ENCODE measurements around the gene MATN1.

Gene MATN1

GRCh38 chr1:30735124-30735523 lies 11.7 kb upstream of the MATN1 start:
- Histone ChIP-seq H3K36me3 (ENCODE audit: control insufficient read depth, insufficient read depth, low read length) (no peaks in the 10 kb centered on the region), H3K27me3 (ENCODE audit: control insufficient read depth, insufficient read depth, low read length) (no peaks in the 10 kb centered on the region), H3K9me3 (ENCODE audit: control insufficient read depth, insufficient read depth, low read depth, low read length) (no peaks in the 10 kb centered on the region), H3K27ac (ENCODE audit: low read depth, low read length) (no peak overlapping the region), H3K4me1 (ENCODE audit: control insufficient read depth, insufficient read depth, low read length) (peaks cover 19% of the 10 kb centered on the region), H3K9ac (ENCODE audit: low read length) (no peak overlapping the region), H3K4me3 (ENCODE audit: low read depth, low read length) (no peak overlapping the region)

GRCh38 chr1:30734580-30734979 lies 11.2 kb upstream of the MATN1 start:
- H3K9me3 ChIP-seq (ENCODE audit: control insufficient read depth, insufficient read depth, low read depth, low read length) = no peaks in the 10 kb centered on the region
- H3K9ac ChIP-seq (ENCODE audit: low read length) = no peak overlapping the region
- no peak overlapping the region for H3K27ac ChIP-seq (ENCODE audit: low read depth, low read length)
- H3K27me3 ChIP-seq (ENCODE audit: control insufficient read depth, insufficient read depth, low read length) = no peaks in the 10 kb centered on the region
- no peak overlapping the region for H3K4me3 ChIP-seq (ENCODE audit: low read depth, low read length)
- H3K36me3 ChIP-seq (ENCODE audit: control insufficient read depth, insufficient read depth, low read length) = no peaks in the 10 kb centered on the region
- peaks cover 16% of the 10 kb centered on the region for H3K4me1 ChIP-seq (ENCODE audit: control insufficient read depth, insufficient read depth, low read length)

- H3K36me3 ChIP-seq (ENCODE audit: control insufficient read depth, insufficient read depth, low read length) = no peaks in the 10 kb centered on the region
- no peak overlapping the region for H3K9ac ChIP-seq (ENCODE audit: low read length)
- H3K27ac ChIP-seq (ENCODE audit: low read depth, low read length) = no peak overlapping the region
- no peak overlapping the region for H3K4me3 ChIP-seq (ENCODE audit: low read depth, low read length)
- H3K4me1 ChIP-seq (ENCODE audit: control insufficient read depth, insufficient read depth, low read length) = peaks cover 14% of the 10 kb centered on the region
- H3K27me3 ChIP-seq (ENCODE audit: control insufficient read depth, insufficient read depth, low read length) = no peaks in the 10 kb centered on the region
- no peaks in the 10 kb centered on the region for H3K9me3 ChIP-seq (ENCODE audit: control insufficient read depth, insufficient read depth, low read depth, low read length)
Observed at GRCh38 chr1:30734106-30734505, 10.7 kb upstream of the MATN1 start.

- Histone ChIP-seq H3K4me1 (ENCODE audit: control insufficient read depth, insufficient read depth, low read length) (peaks cover 17% of the 10 kb centered on the region), H3K9me3 (ENCODE audit: control insufficient read depth, insufficient read depth, low read depth, low read length) (no peaks in the 10 kb centered on the region)
Observed at GRCh38 chr1:30733493-30733892, 10.1 kb upstream of the MATN1 start.

GRCh38 chr1:30732277-30732996 lies 9.1 kb upstream of the MATN1 start:
- H3K27me3 ChIP-seq (ENCODE audit: control insufficient read depth, insufficient read depth, low read length) = no peaks in the 10 kb centered on the region
- H3K27ac ChIP-seq (ENCODE audit: low read depth, low read length) = no peak overlapping the region
- peaks cover 27% of the 10 kb centered on the region for H3K4me1 ChIP-seq (ENCODE audit: control insufficient read depth, insufficient read depth, low read length)
- no peak overlapping the region for H3K9ac ChIP-seq (ENCODE audit: low read length)
- no peaks in the 10 kb centered on the region for H3K36me3 ChIP-seq (ENCODE audit: control insufficient read depth, insufficient read depth, low read length)
- H3K4me3 ChIP-seq (ENCODE audit: low read depth, low read length) = no peak overlapping the region
- no peaks in the 10 kb centered on the region for H3K9me3 ChIP-seq (ENCODE audit: control insufficient read depth, insufficient read depth, low read depth, low read length)

More at GRCh38 chr1:30733493-30733892, 10.1 kb upstream of the MATN1 start:
- Histone ChIP-seq H3K9ac (ENCODE audit: low read length) (no peak overlapping the region), H3K36me3 (ENCODE audit: control insufficient read depth, insufficient read depth, low read length) (no peaks in the 10 kb centered on the region), H3K4me3 (ENCODE audit: low read depth, low read length) (no peak overlapping the region), H3K27me3 (ENCODE audit: control insufficient read depth, insufficient read depth, low read length) (no peaks in the 10 kb centered on the region), H3K27ac (ENCODE audit: low read depth, low read length) (no peak overlapping the region)

- H3K27ac ChIP-seq (ENCODE audit: low read depth, low read length) = no peak overlapping the region
- H3K4me3 ChIP-seq (ENCODE audit: low read depth, low read length) = no peak overlapping the region
- no peaks in the 10 kb centered on the region for H3K27me3 ChIP-seq (ENCODE audit: control insufficient read depth, insufficient read depth, low read length)
- H3K9me3 ChIP-seq (ENCODE audit: control insufficient read depth, insufficient read depth, low read depth, low read length) = no peaks in the 10 kb centered on the region
- H3K36me3 ChIP-seq (ENCODE audit: control insufficient read depth, insufficient read depth, low read length) = no peaks in the 10 kb centered on the region
- H3K9ac ChIP-seq (ENCODE audit: low read length) = no peak overlapping the region
- peaks cover 32% of the 10 kb centered on the region for H3K4me1 ChIP-seq (ENCODE audit: control insufficient read depth, insufficient read depth, low read length)
Observed at GRCh38 chr1:30731806-30732276, 8.5 kb upstream of the MATN1 start.

- H3K27ac ChIP-seq (ENCODE audit: low read depth, low read length) = no peak overlapping the region
- no peak overlapping the region for H3K4me3 ChIP-seq (ENCODE audit: low read depth, low read length)
- peaks cover 34% of the 10 kb centered on the region for H3K4me1 ChIP-seq (ENCODE audit: control insufficient read depth, insufficient read depth, low read length)
- H3K9me3 ChIP-seq (ENCODE audit: control insufficient read depth, insufficient read depth, low read depth, low read length) = no peaks in the 10 kb centered on the region
- H3K36me3 ChIP-seq (ENCODE audit: control insufficient read depth, insufficient read depth, low read length) = no peaks in the 10 kb centered on the region
- H3K9ac ChIP-seq (ENCODE audit: low read length) = no peak overlapping the region
- H3K27me3 ChIP-seq (ENCODE audit: control insufficient read depth, insufficient read depth, low read length) = no peaks in the 10 kb centered on the region
Observed at GRCh38 chr1:30731109-30731805, 7.9 kb upstream of the MATN1 start.

GRCh38 chr1:30730346-30731108 lies 7.1 kb upstream of the MATN1 start:
- Histone ChIP-seq H3K4me3 (ENCODE audit: low read depth, low read length) (no peak overlapping the region), H3K36me3 (ENCODE audit: control insufficient read depth, insufficient read depth, low read length) (no peaks in the 10 kb centered on the region), H3K4me1 (ENCODE audit: control insufficient read depth, insufficient read depth, low read length) (peaks cover 34% of the 10 kb centered on the region), H3K9me3 (ENCODE audit: control insufficient read depth, insufficient read depth, low read depth, low read length) (no peaks in the 10 kb centered on the region), H3K27ac (ENCODE audit: low read depth, low read length) (no peak overlapping the region), H3K9ac (ENCODE audit: low read length) (no peak overlapping the region), H3K27me3 (ENCODE audit: control insufficient read depth, insufficient read depth, low read length) (no peaks in the 10 kb centered on the region)

GRCh38 chr1:30729901-30730300 lies 6.5 kb upstream of the MATN1 start:
- Histone ChIP-seq H3K36me3 (ENCODE audit: control insufficient read depth, insufficient read depth, low read length) (no peaks in the 10 kb centered on the region), H3K4me3 (ENCODE audit: low read depth, low read length) (no peak overlapping the region), H3K27ac (ENCODE audit: low read depth, low read length) (no peak overlapping the region), H3K9me3 (ENCODE audit: control insufficient read depth, insufficient read depth, low read depth, low read length) (no peaks in the 10 kb centered on the region), H3K27me3 (ENCODE audit: control insufficient read depth, insufficient read depth, low read length) (no peaks in the 10 kb centered on the region), H3K9ac (ENCODE audit: low read length) (no peak overlapping the region), H3K4me1 (ENCODE audit: control insufficient read depth, insufficient read depth, low read length) (peaks cover 34% of the 10 kb centered on the region)

- Histone ChIP-seq H3K9ac (ENCODE audit: low read length) (no peak overlapping the region), H3K27ac (ENCODE audit: low read depth, low read length) (no peak overlapping the region), H3K36me3 (ENCODE audit: control insufficient read depth, insufficient read depth, low read length) (no peaks in the 10 kb centered on the region), H3K9me3 (ENCODE audit: control insufficient read depth, insufficient read depth, low read depth, low read length) (no peaks in the 10 kb centered on the region), H3K27me3 (ENCODE audit: control insufficient read depth, insufficient read depth, low read length) (no peaks in the 10 kb centered on the region), H3K4me1 (ENCODE audit: control insufficient read depth, insufficient read depth, low read length) (peaks cover 34% of the 10 kb centered on the region), H3K4me3 (ENCODE audit: low read depth, low read length) (no peak overlapping the region)
Observed at GRCh38 chr1:30728832-30729638, 5.7 kb upstream of the MATN1 start.

All from HUES6 (cell line).